GM12878 (cell line): ENCODE measurements around the gene KLHL7. TPM values are rescaled to one million over a fixed set of nuclear protein-coding genes. Genes with fewer than 3 reads are reported as not detected.

Experiments used
- ATAC-seq: fragments of 200-7000 bp; cut with Tn5 transposase; 3 replicates; pipeline ENCODE4 v1.9.1; 2020; ENCODE audit warnings: mild to moderate bottlenecking, moderate library complexity
- BruUV-seq: library from RNA; stranded (reverse); fragments of 400-500 nt; replicated peaks from 2 replicates; lab custom pipeline; 2021; lab: Mats Ljungman, UMichigan
- CTCF ChIA-PET: fragments of 300-600 bp; sonication (Branson Sonifier 250); formaldehyde crosslinking; extraction: SDS; loops from one replicate; lab custom pipeline; 2021; ENCODE audit warnings: inconsistent platforms; lab: Yijun Ruan, JAX
- POLR2A ChIA-PET: fragments of 350-600 bp; formaldehyde crosslinking; extraction: SDS; loops from one replicate; lab custom pipeline; 2021; ENCODE audit warnings: inconsistent platforms; lab: Charles Lee
- RAD21 ChIA-PET: fragments of 300-600 bp; sonication (Branson Sonifier 250); formaldehyde crosslinking; loops from one replicate; lab custom pipeline; 2023; ENCODE audit warnings: antibody characterized with exemption; ENCODE audit not compliant: unreplicated experiment; lab: Charles Lee
- SMC1A ChIA-PET: fragments of 300-600 bp; sonication (Branson Sonifier 250); formaldehyde crosslinking; loops from one replicate; lab custom pipeline; 2023; ENCODE audit not compliant: unreplicated experiment, uncharacterized antibody; lab: Charles Lee
- DNase-seq: peaks from one replicate; pipeline ENCODE4 v3.0.0-alpha.2; 2011; ENCODE audit warnings: low read depth, low spot score
- FAIRE-seq: peaks from 3 replicates; lab custom pipeline; 2011; peaks lifted over from hg19 to GRCh38; lab: Jason Lieb, UNC
- H2AFZ ChIP-seq: 2 replicates; pipeline ENCODE4 v1.6.0; 2011; ENCODE audit warnings: low read depth, low read length, control low read depth; ENCODE audit not compliant: control insufficient read depth
- H3K27ac ChIP-seq: 2 replicates; pipeline ENCODE4 v1.5.1; 2011; ENCODE audit warnings: control low read depth; ENCODE audit not compliant: control insufficient read depth, insufficient read depth
- H3K27me3 ChIP-seq, 2 experiments: replicated peaks in 1 of 2; 2 replicates each; pipeline versions ENCODE4 v1.6.0 to v1.6.1; 2011; ENCODE audit warnings: low read length in 1 of 2; ENCODE audit not compliant: control insufficient read depth in 2 of 2, insufficient read depth in 2 of 2
- H3K36me3 ChIP-seq, 2 experiments: 2 replicates each; pipeline ENCODE4 v1.5.1; 2011; ENCODE audit warnings: low read length in 1 of 2; ENCODE audit not compliant: control insufficient read depth in 2 of 2, insufficient read depth in 2 of 2
- H3K4me1 ChIP-seq: 2 replicates; pipeline ENCODE4 v1.6.1; 2011; ENCODE audit warnings: mild to moderate bottlenecking, low read length, moderate library complexity, mixed read lengths; ENCODE audit not compliant: control insufficient read depth, insufficient read depth
- H3K4me2 ChIP-seq: 2 replicates; pipeline ENCODE4 v1.6.0; 2011; ENCODE audit warnings: control low read depth; ENCODE audit not compliant: control insufficient read depth, insufficient read depth
- H3K4me3 ChIP-seq: fragments of 200-600 bp; sonication (generic); 2 replicates; pipeline ENCODE4 v1.5.1; 2016
- H3K79me2 ChIP-seq: 2 replicates; pipeline ENCODE4 v1.6.0; 2011; ENCODE audit warnings: low read length; ENCODE audit not compliant: control insufficient read depth, insufficient read depth
- H3K9ac ChIP-seq: 2 replicates; pipeline ENCODE4 v1.8.0; 2011; ENCODE audit warnings: low read length, control low read depth, mixed read lengths; ENCODE audit not compliant: control insufficient read depth, insufficient read depth
- H3K9me3 ChIP-seq: replicated peaks from 3 replicates; pipeline ENCODE4 v1.5.1; 2011; ENCODE audit warnings: mild to moderate bottlenecking, low read length; ENCODE audit not compliant: control insufficient read depth, insufficient read depth
- H4K20me1 ChIP-seq: 2 replicates; pipeline ENCODE4 v1.6.0; 2011; ENCODE audit not compliant: control insufficient read depth, insufficient read depth
- BCL11A ChIP-seq: IDR thresholded peaks from 2 replicates; pipeline ENCODE4 v1.6.1; 2011; ENCODE audit warnings: low read depth, low read length
- BMI1 ChIP-seq: fragments of 450-650 bp; IDR thresholded peaks from 2 replicates; pipeline ENCODE4 v1.6.1; 2016; ENCODE audit warnings: mild to moderate bottlenecking, moderate library complexity, borderline replicate concordance
- CREM ChIP-seq: IDR thresholded peaks from 2 replicates; pipeline ENCODE4 v1.6.1; 2014; ENCODE audit warnings: antibody characterized with exemption, low read depth
- CTCF ChIP-seq, 3 experiments: IDR thresholded peaks in 2 of 3; conservative IDR thresholded peaks in 1 of 3; 2 replicates each; pipeline ENCODE4 v1.5.1; 2011; ENCODE audit warnings: low read depth in 3 of 3, low read length in 3 of 3, mild to moderate bottlenecking in 3 of 3, control low read depth in 2 of 3, moderate library complexity in 2 of 3, inconsistent platforms in 1 of 3, mixed read lengths in 1 of 3; ENCODE audit not compliant: control insufficient read depth in 2 of 3, insufficient read depth in 1 of 3; ENCODE audit errors: extremely low read depth in 1 of 3
- ESRRA ChIP-seq: IDR thresholded peaks from 2 replicates; pipeline ENCODE4 v1.6.1; 2012; ENCODE audit warnings: mild to moderate bottlenecking, low read length, improper control_type of control experiment
- ETV6 ChIP-seq, 2 experiments: fragments of 450-650 bp in 1 of 2; IDR thresholded peaks in 1 of 2; conservative IDR thresholded peaks in 1 of 2; 2 replicates each; pipeline ENCODE4 v1.6.1; 2014; ENCODE audit warnings: antibody characterized with exemption in 1 of 2, borderline replicate concordance in 1 of 2, low read depth in 1 of 2, mild to moderate bottlenecking in 1 of 2, moderate library complexity in 1 of 2
- KDM1A ChIP-seq: fragments of 200-600 bp; sonication (generic); IDR thresholded peaks from 2 replicates; pipeline ENCODE4 v1.6.1; 2016; ENCODE audit warnings: borderline replicate concordance
- REST ChIP-seq: IDR thresholded peaks from 2 replicates; pipeline ENCODE4 v1.6.1; 2012; ENCODE audit warnings: mild to moderate bottlenecking, low read depth, low read length
- SUZ12 ChIP-seq: fragments of 200-600 bp; sonication (generic); IDR thresholded peaks from one replicate; pipeline ENCODE4 v1.6.1; 2018; ENCODE audit warnings: antibody characterized with exemption, mild to moderate bottlenecking; ENCODE audit not compliant: unreplicated experiment
- WGBS: methylation state at CpG from one replicate; pipeline ENCODE4 v1.1.6; 2016; ENCODE audit warnings: low lambda C conversion rate; ENCODE audit not compliant: insufficient replicate concordance, insufficient coverage; ENCODE audit errors: missing lambda C conversion rate; 5-methylcytosine and 5-hydroxymethylcytosine counted together
- in situ Hi-C: fragments of 300-500 bp; cut with MboI; formaldehyde crosslinking; loops from 9 replicates; pipeline ENCODE4 v1.14.3; 2018; ENCODE audit warnings: mixed read lengths
- intact Hi-C: fragments of 100-400 bp; cut with micrococcal nuclease; formaldehyde crosslinking; loops from one replicate; pipeline ENCODE4 v1.14.2; 2022; ENCODE audit not compliant: unreplicated experiment
- polyA plus RNA-seq, 11 experiments: library from polyadenylated mRNA; depleted of rRNA in 4 of 11; unstranded in 6 of 11; stranded (reverse) in 5 of 11; fragments of >200 nt; fragmentation: Nextera tagmentation in 4 of 11; fragmentation: Illumina TruSeq in 1 of 11; extraction: Ambion mirVana in 4 of 11; extraction: Trizol in 1 of 11; gene quantifications; 1 replicate in 1 of 11; 2 replicates in 10 of 11; pipeline versions ENCODE4 v1.2.1 to v1.2.3, GENCODE V29; 2011 to 2016; ENCODE audit warnings: inconsistent platforms in 2 of 11, missing spikeins in 2 of 11, low read depth in 1 of 11
- total RNA-seq, 4 experiments: library from RNA; depleted of rRNA in 3 of 4; stranded (reverse); fragments of >200 nt in 3 of 4; fragmentation: Illumina TruSeq in 1 of 4; extraction: Trizol in 1 of 4; gene quantifications; 2 replicates each; pipeline versions ENCODE4 v1.2.1 to v1.2.3, GENCODE V29; 2013 to 2021
- TF ChIP-seq, protein P1 (sequence below): IDR thresholded peaks from 2 replicates; pipeline ENCODE4 v1.6.1; 2011; ENCODE audit warnings: low read depth, mild to moderate bottlenecking, low read length, moderate library complexity, borderline replicate concordance; ENCODE audit errors: extremely low read depth
- TF ChIP-seq, protein P2 (sequence below): IDR thresholded peaks from 2 replicates; pipeline ENCODE4 v1.6.1; 2011; ENCODE audit warnings: mild to moderate bottlenecking, low read depth, low read length, moderate library complexity; ENCODE audit not compliant: insufficient replicate concordance

The KLHL7 gene
- total and polyA plus RNA-seq, 10 of the 15 experiments (the other 5 are each of a cell fraction or from before 2014, with no cell fraction given) = 6.4 to 38.7 (median 20.9) TPM

DNA sequence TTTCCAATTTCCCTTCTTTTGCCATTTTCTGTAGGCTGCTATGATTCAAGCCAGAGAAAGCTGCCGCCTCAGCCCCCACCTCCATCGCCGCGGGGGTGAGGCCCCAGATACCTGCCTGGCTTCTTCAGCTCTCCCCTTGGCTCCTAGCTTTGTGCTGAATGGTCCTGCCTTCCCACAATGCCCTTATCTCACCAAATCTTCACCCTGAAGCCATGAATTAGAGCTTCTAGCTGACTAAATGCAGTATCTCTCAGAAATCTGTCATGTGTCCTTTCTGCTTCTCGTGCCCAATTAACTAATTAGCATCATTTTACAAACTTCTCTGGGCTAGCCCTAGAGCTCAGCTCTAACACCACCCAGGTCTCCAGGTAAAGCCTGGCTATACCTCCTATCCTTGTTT is 108.8 kb downstream of the KLHL7 start:
- CTCF ChIA-PET = interaction anchor here (0.7 to 1.6 kb wide), 3 partner anchors 48 to 431 kb away, joined by 3 to 5 read pairs (median 4); no protein-coding TSS in a partner anchor
- Histone ChIP-seq H2AFZ (no peak overlapping the region), H3K4me2 (no peak overlapping the region)
- TF ChIP-seq CREM (no peak), CTCF (IDR thresholded peaks at IDR 0.05 in 2 of 3, conservative IDR thresholded peaks at IDR 0.05 in 1 of 3; ENCODE audit: control insufficient read depth in 2 of 3, extremely low read depth in 1 of 3, insufficient read depth in 1 of 3, low read depth in 3 of 3, low read length in 3 of 3) (no peak), BCL11A (no peak), BMI1 (no peak), SUZ12 (no peak), ESRRA (no peak), KDM1A (no peak), ETV6 (conservative IDR thresholded peaks at IDR 0.05 in 1 of 2, IDR thresholded peaks at IDR 0.05 in 1 of 2; ENCODE audit: borderline replicate concordance in 1 of 2, low read depth in 1 of 2) (no peak), REST (no peak)
- TF ChIP-seq, protein P1, sequence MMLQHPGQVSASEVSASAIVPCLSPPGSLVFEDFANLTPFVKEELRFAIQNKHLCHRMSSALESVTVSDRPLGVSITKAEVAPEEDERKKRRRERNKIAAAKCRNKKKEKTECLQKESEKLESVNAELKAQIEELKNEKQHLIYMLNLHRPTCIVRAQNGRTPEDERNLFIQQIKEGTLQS = no peak
- TF ChIP-seq, protein P2, sequence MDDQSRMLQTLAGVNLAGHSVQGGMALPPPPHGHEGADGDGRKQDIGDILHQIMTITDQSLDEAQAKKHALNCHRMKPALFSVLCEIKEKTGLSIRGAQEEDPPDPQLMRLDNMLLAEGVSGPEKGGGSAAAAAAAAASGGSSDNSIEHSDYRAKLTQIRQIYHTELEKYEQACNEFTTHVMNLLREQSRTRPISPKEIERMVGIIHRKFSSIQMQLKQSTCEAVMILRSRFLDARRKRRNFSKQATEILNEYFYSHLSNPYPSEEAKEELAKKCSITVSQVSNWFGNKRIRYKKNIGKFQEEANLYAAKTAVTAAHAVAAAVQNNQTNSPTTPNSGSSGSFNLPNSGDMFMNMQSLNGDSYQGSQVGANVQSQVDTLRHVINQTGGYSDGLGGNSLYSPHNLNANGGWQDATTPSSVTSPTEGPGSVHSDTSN = no peak
- TF ChIP-seq, all 136 proteins: peak for 0
- Histone ChIP-seq H3K9ac (no peak overlapping the region), H4K20me1 (no peaks in the 10 kb centered on the region), H3K27ac (no peak overlapping the region), H3K79me2 (no peaks in the 10 kb centered on the region), H3K4me3 (no peak overlapping the region), H3K27me3 (no peaks in the 10 kb centered on the region), H3K9me3 (no peaks in the 10 kb centered on the region), H3K4me1 (no peaks in the 10 kb centered on the region), H3K36me3 (no peaks in the 10 kb centered on the region)
- FAIRE-seq (no peak), DNase-seq (no peak), ATAC-seq (no peak)
- BruUV-seq = no TSS peak
- in situ Hi-C loops = no loop called here
- ChIA-PET SMC1A (interaction anchor here (0.6 to 1.6 kb wide), 4 partner anchors 13 to 127 kb away, joined by 3 read pairs; no protein-coding TSS in a partner anchor), RAD21 (interaction anchor here (1.0 kb wide), 1 partner anchor 19 kb away, joined by 3 read pairs; no protein-coding TSS in a partner anchor), POLR2A (no interaction called here)
- intact Hi-C loops = no loop called here
- 50% methylated on average over 5 of the region's 5 CpGs for WGBS
